Measurements from ENCODE around the gene LCN1.

LCN1 gene

GRCh38 chr9:135520916-135521607 is at the start of gene LCN1:
Gene LCN1, plus strand, starts transcription at chr9:135521440. Its CDS starts 58 bp downstream, at chr9:135521498.
- DNase-seq: peak; percentile 3

- DNase-seq: no peak
Measured at GRCh38 chr9:135471791-135472640, 49.2 kb upstream of the LCN1 start.

- no peak for DNase-seq
Measured at GRCh38 chr9:135473972-135474543, 47.2 kb upstream of the LCN1 start.

GRCh38 chr9:135474915-135475314 is 46.3 kb upstream of the LCN1 start:
- DNase-seq: no peak

GRCh38 chr9:135476561-135477355 is 44.5 kb upstream of the LCN1 start:
- DNase-seq: no peak

GRCh38 chr9:135478191-135478590 is 43.0 kb upstream of the LCN1 start:
- no peak for DNase-seq

GRCh38 chr9:135478829-135479468 is 42.3 kb upstream of the LCN1 start:
- DNase-seq: no peak

GRCh38 chr9:135479469-135480052 is 41.7 kb upstream of the LCN1 start, which contains the start of gene PPP1R26:
Gene PPP1R26, plus strand, starts transcription at chr9:135479782. Its CDS starts 4,729 bp downstream, at chr9:135484511.
- no peak for DNase-seq

GRCh38 chr9:135480071-135480939 is 40.9 kb upstream of the LCN1 start:
- no peak for DNase-seq

- DNase-seq: no peak
Measured at GRCh38 chr9:135480940-135481310, 40.3 kb upstream of the LCN1 start.

GRCh38 chr9:135482015-135482754 is 39.1 kb upstream of the LCN1 start:
- no peak for DNase-seq

GRCh38 chr9:135484460-135485277 is 36.6 kb upstream of the LCN1 start:
- DNase-seq: no peak

GRCh38 chr9:135485385-135485784 is 35.9 kb upstream of the LCN1 start:
- DNase-seq: no peak

- no peak for DNase-seq
Measured at GRCh38 chr9:135485832-135486231, 35.4 kb upstream of the LCN1 start.

- DNase-seq: no peak
Measured at GRCh38 chr9:135486267-135487065, 34.8 kb upstream of the LCN1 start.

GRCh38 chr9:135487281-135488012 is 33.8 kb upstream of the LCN1 start:
- DNase-seq: no peak

- no peak for DNase-seq
Measured at GRCh38 chr9:135488013-135488330, 33.3 kb upstream of the LCN1 start.

- DNase-seq: no peak
Measured at GRCh38 chr9:135488527-135488926, 32.7 kb upstream of the LCN1 start.
